Measurements from ENCODE around the gene KCNQ2. TPM values are rescaled to one million over a fixed set of nuclear protein-coding genes. Genes with fewer than 3 reads are reported as not detected.
A peak's percentile ranks its signal among the peaks of the same experiment; 100 is the strongest.

KCNQ2 gene
- total RNA-seq, 1 donor from 2014 or later, result 11.5 TPM

- no peak overlapping the region for H2AFZ ChIP-seq (ENCODE audit: low read depth, low read length)
- no peaks in the 10 kb centered on the region for H3K36me3 ChIP-seq (ENCODE audit: insufficient read depth, low read length)
- DNase-seq (ENCODE audit: low read depth) (no peak), FAIRE-seq (no peak)
- Mint-ChIP-seq H3K27me3 (ENCODE audit: low read depth, unreplicated experiment) (peaks cover 11% of the 10 kb centered on the region), H3K9me3 (ENCODE audit: unreplicated experiment) (no peaks in the 10 kb centered on the region), H3K36me3 (ENCODE audit: low read depth, unreplicated experiment) (no peaks in the 10 kb centered on the region), H3K27ac (ENCODE audit: unreplicated experiment) (no peak overlapping the region), H3K4me1 (ENCODE audit: low read depth, unreplicated experiment) (no peaks in the 10 kb centered on the region), H3K4me3 (ENCODE audit: unreplicated experiment) (no peak overlapping the region)
- H3K4me3 ChIP-seq (ENCODE audit: insufficient read depth, low read depth, low read length), result no peak overlapping the region
- H3K4me1 ChIP-seq (ENCODE audit: insufficient read depth, low read length), result no peaks in the 10 kb centered on the region
- no peaks in the 10 kb centered on the region for H3K9me3 ChIP-seq (ENCODE audit: insufficient read depth, low read depth, low read length)
- H3K27me3 ChIP-seq (ENCODE audit: insufficient read depth, low read length), result peaks cover 13% of the 10 kb centered on the region
- H4K20me1 ChIP-seq (ENCODE audit: insufficient read depth, low read length), result no peaks in the 10 kb centered on the region
- no peaks in the 10 kb centered on the region for H3K79me2 ChIP-seq (ENCODE audit: insufficient read depth, low read length)
- TF ChIP-seq, protein P1, sequence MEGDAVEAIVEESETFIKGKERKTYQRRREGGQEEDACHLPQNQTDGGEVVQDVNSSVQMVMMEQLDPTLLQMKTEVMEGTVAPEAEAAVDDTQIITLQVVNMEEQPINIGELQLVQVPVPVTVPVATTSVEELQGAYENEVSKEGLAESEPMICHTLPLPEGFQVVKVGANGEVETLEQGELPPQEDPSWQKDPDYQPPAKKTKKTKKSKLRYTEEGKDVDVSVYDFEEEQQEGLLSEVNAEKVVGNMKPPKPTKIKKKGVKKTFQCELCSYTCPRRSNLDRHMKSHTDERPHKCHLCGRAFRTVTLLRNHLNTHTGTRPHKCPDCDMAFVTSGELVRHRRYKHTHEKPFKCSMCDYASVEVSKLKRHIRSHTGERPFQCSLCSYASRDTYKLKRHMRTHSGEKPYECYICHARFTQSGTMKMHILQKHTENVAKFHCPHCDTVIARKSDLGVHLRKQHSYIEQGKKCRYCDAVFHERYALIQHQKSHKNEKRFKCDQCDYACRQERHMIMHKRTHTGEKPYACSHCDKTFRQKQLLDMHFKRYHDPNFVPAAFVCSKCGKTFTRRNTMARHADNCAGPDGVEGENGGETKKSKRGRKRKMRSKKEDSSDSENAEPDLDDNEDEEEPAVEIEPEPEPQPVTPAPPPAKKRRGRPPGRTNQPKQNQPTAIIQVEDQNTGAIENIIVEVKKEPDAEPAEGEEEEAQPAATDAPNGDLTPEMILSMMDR (IDR thresholded peaks at IDR 0.05; ENCODE audit: insufficient read depth, low read depth, low read length), result no peak
- peak; percentile 44 for TF ChIP-seq EZH2 (IDR thresholded peaks at IDR 0.05; ENCODE audit: insufficient read depth, low read length)
- peak overlapping the region; percentile 65 for H3K4me2 ChIP-seq (ENCODE audit: low read length)
- H3K9ac ChIP-seq (ENCODE audit: low read length), result no peak overlapping the region
- H3K27ac ChIP-seq (ENCODE audit: low read depth, low read length), result no peak overlapping the region
Observed at GRCh38 chr20:63454731-63455567, 17.5 kb downstream of the KCNQ2 start.

DNA sequence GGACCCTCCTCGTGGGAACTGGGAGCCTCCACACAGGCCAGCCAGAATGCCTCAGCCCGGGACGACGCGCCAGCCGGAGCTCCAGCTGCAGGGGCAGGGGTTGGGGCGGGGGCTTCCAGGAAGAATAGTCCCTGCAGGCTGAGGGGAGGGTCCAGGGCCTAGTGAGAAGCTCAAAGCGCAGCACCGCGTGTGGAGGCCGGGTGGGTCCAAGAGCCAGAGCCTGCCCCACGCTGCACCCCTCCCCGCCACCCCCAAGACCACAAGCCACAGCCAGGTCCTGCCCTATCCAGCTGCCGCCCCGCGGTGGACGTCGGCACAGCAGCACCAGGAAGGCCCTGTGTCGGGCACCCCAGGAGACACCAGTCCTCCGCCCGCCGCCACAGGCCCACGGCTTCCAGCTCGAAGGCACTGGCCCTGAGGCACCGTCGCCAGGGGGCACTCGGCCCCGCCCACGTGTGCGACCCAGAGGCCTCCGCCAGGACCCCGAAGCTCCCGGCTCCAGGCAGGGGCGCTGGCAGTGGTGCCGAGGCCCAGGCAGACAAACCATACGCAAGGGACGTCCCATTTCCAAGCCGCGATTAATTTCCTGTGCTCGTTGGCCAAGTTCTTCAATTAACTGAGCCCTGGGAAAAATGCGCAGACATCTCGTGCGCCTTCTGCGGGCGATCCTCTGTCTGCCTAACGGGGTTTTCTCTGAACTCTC is 19.5 kb downstream of the KCNQ2 start:
- H3K9me3 ChIP-seq (ENCODE audit: insufficient read depth, low read depth, low read length), result no peaks in the 10 kb centered on the region
- no peaks in the 10 kb centered on the region for H3K36me3 Mint-ChIP-seq (ENCODE audit: low read depth, unreplicated experiment)
- TF ChIP-seq, protein P1 (IDR thresholded peaks at IDR 0.05; ENCODE audit: insufficient read depth, low read depth, low read length), result no peak
- H3K79me2 ChIP-seq (ENCODE audit: insufficient read depth, low read length), result no peaks in the 10 kb centered on the region
- no peaks in the 10 kb centered on the region for H4K20me1 ChIP-seq (ENCODE audit: insufficient read depth, low read length)
- H3K4me3 Mint-ChIP-seq (ENCODE audit: unreplicated experiment), result no peak overlapping the region
- no peak overlapping the region for H3K27ac ChIP-seq (ENCODE audit: low read depth, low read length)
- H3K9ac ChIP-seq (ENCODE audit: low read length), result no peak overlapping the region
- no peak for DNase-seq (ENCODE audit: low read depth)
- H2AFZ ChIP-seq (ENCODE audit: low read depth, low read length), result no peak overlapping the region
- FAIRE-seq, result no peak
- H3K36me3 ChIP-seq (ENCODE audit: insufficient read depth, low read length), result no peaks in the 10 kb centered on the region
- H3K4me2 ChIP-seq (ENCODE audit: low read length), result no peak overlapping the region
- H3K27me3 ChIP-seq (ENCODE audit: insufficient read depth, low read length), result peaks cover 13% of the 10 kb centered on the region
- no peaks in the 10 kb centered on the region for H3K4me1 ChIP-seq (ENCODE audit: insufficient read depth, low read length)
- H3K27ac Mint-ChIP-seq (ENCODE audit: unreplicated experiment), result no peak overlapping the region
- H3K4me3 ChIP-seq (ENCODE audit: insufficient read depth, low read depth, low read length), result no peak overlapping the region
- H3K4me1 Mint-ChIP-seq (ENCODE audit: low read depth, unreplicated experiment), result no peaks in the 10 kb centered on the region
- H3K27me3 Mint-ChIP-seq (ENCODE audit: low read depth, unreplicated experiment), result peaks cover 14% of the 10 kb centered on the region
- H3K9me3 Mint-ChIP-seq (ENCODE audit: unreplicated experiment), result no peaks in the 10 kb centered on the region
